ENCODE data around the gene SLC30A5.

GRCh38 chr5:69050214-69050613 lies 43.6 kb upstream of the SLC30A5 start:
- TF ChIP-seq EZH2 (IDR thresholded peaks at IDR 0.05; ENCODE audit: insufficient read depth, poor library complexity, severe bottlenecking) (no peak), EZH2phosphoT487 (IDR thresholded peaks at IDR 0.05; ENCODE audit: insufficient read depth, low read depth) (no peak)
